WTC11 (cell line): Measurements from ENCODE around the gene GTPBP3. TPM values are rescaled to one million over a fixed set of nuclear protein-coding genes. Genes with fewer than 3 reads are reported as not detected.

Experiments used
- ATAC-seq: fragments of 200-7000 bp; cut with Tn5 transposase; 2 replicates; pipeline ENCODE4 v1.10.0; 2021; ENCODE audit warnings: mild to moderate bottlenecking, moderate library complexity
- CTCF ChIA-PET: fragments of 300-600 bp; sonication (Branson Sonifier 250); formaldehyde crosslinking; loops from one replicate; lab custom pipeline; 2021; ENCODE audit warnings: antibody characterized with exemption; lab: Charles Lee
- POLR2A ChIA-PET: fragments of 350-600 bp; sonication (Branson Sonifier 250); formaldehyde crosslinking; loops from one replicate; lab custom pipeline; 2021; ENCODE audit warnings: antibody characterized with exemption; lab: Charles Lee
- DNase-seq: peaks from one replicate; pipeline ENCODE4 v3.0.0; 2021; ENCODE audit warnings: low spot score
- H3K27ac Mint-ChIP-seq: 2 replicates; pipeline ENCODE4 v1.8.0; 2021; ENCODE audit warnings: mixed read lengths
- H3K27me3 Mint-ChIP-seq: 2 replicates; pipeline ENCODE4 v1.8.0; 2021; ENCODE audit warnings: low read depth, mild to moderate bottlenecking, moderate library complexity, mixed read lengths
- H3K36me3 Mint-ChIP-seq: 2 replicates; pipeline ENCODE4 v1.8.0; 2021; ENCODE audit warnings: mixed read lengths
- H3K4me1 Mint-ChIP-seq: 2 replicates; pipeline ENCODE4 v1.8.0; 2022; ENCODE audit warnings: mixed read lengths
- H3K4me3 Mint-ChIP-seq: 2 replicates; pipeline ENCODE4 v1.8.0; 2021; ENCODE audit warnings: mild to moderate bottlenecking, moderate library complexity, mixed read lengths
- H3K9me3 Mint-ChIP-seq: 2 replicates; pipeline ENCODE4 v1.8.0; 2021; ENCODE audit warnings: mixed read lengths
- ATF1 ChIP-seq: sonication (generic); formaldehyde crosslinking; IDR thresholded peaks from 2 replicates; pipeline ENCODE4 v1.8.1; 2023; ENCODE audit warnings: mild to moderate bottlenecking, moderate library complexity, missing genetic modification reagents
- ELF4 ChIP-seq: sonication (generic); formaldehyde crosslinking; IDR thresholded peaks from 2 replicates; pipeline ENCODE4 v1.8.1; 2022; ENCODE audit warnings: low read depth, mild to moderate bottlenecking, moderate library complexity, missing genetic modification reagents
- FOXP1 ChIP-seq: sonication (generic); formaldehyde crosslinking; IDR thresholded peaks from 2 replicates; pipeline ENCODE4 v1.8.0; 2022; ENCODE audit warnings: missing genetic modification reagents, mild to moderate bottlenecking, moderate library complexity, borderline replicate concordance
- IRF2 ChIP-seq: sonication (generic); formaldehyde crosslinking; IDR thresholded peaks from 2 replicates; pipeline ENCODE4 v1.8.0; 2022; ENCODE audit warnings: low read depth, missing genetic modification reagents, borderline replicate concordance
- JUN ChIP-seq: sonication (generic); formaldehyde crosslinking; IDR thresholded peaks from 2 replicates; pipeline ENCODE4 v1.8.0; 2023; ENCODE audit warnings: mild to moderate bottlenecking, missing genetic modification reagents
- MYBL2 ChIP-seq: sonication (generic); formaldehyde crosslinking; IDR thresholded peaks from 2 replicates; pipeline ENCODE4 v1.8.1; 2023; ENCODE audit warnings: mild to moderate bottlenecking, moderate library complexity, missing genetic modification reagents
- NFE2L1 ChIP-seq: sonication (generic); formaldehyde crosslinking; IDR thresholded peaks from 2 replicates; pipeline ENCODE4 v1.8.1; 2023; ENCODE audit warnings: missing genetic modification reagents
- PRRX2 ChIP-seq: fragments of 250-450 bp; sonication (Bioruptor Pico); IDR thresholded peaks from 2 replicates; pipeline ENCODE4 v1.8.0; 2021; ENCODE audit warnings: mild to moderate bottlenecking
- ZNF416 ChIP-seq: fragments of 250-450 bp; sonication (Bioruptor Pico); IDR thresholded peaks from 2 replicates; pipeline ENCODE4 v1.9.0; 2021; ENCODE audit warnings: mild to moderate bottlenecking, inconsistent platforms
- total RNA-seq: library from RNA; stranded (reverse); gene quantifications from 3 replicates; pipeline ENCODE4 v1.2.3, GENCODE V29; 2021
- TF ChIP-seq, protein P1 (sequence below): sonication (generic); formaldehyde crosslinking; IDR thresholded peaks from 2 replicates; pipeline ENCODE4 v1.8.0; 2023; ENCODE audit warnings: mild to moderate bottlenecking, missing genetic modification reagents
- TF ChIP-seq, protein P2 (sequence below): sonication (generic); formaldehyde crosslinking; IDR thresholded peaks from 2 replicates; pipeline ENCODE4 v1.8.0; 2022; ENCODE audit warnings: missing genetic modification reagents
- TF ChIP-seq, protein P3 (sequence below): fragments of 200-600 bp; IDR thresholded peaks from 2 replicates; pipeline ENCODE4 v1.8.0; 2022; ENCODE audit warnings: antibody characterized with exemption
- TF ChIP-seq, protein P4 (sequence below): sonication (generic); formaldehyde crosslinking; IDR thresholded peaks from 2 replicates; pipeline ENCODE4 v1.8.1; 2023; ENCODE audit warnings: mild to moderate bottlenecking, missing genetic modification reagents, borderline replicate concordance
- TF ChIP-seq, protein P5 (sequence below): sonication (generic); formaldehyde crosslinking; IDR thresholded peaks from 2 replicates; pipeline ENCODE4 v1.8.1; 2022; ENCODE audit warnings: low read depth, mild to moderate bottlenecking, moderate library complexity, missing genetic modification reagents, borderline replicate concordance
- TF ChIP-seq, protein P6 (sequence below): sonication (generic); formaldehyde crosslinking; IDR thresholded peaks from 2 replicates; pipeline ENCODE4 v1.8.1; 2022; ENCODE audit warnings: low read depth, missing genetic modification reagents, borderline replicate concordance

Gene GTPBP3
- total RNA-seq, 1 experiment from 2014 or later, result 93.0 TPM

DNA sequence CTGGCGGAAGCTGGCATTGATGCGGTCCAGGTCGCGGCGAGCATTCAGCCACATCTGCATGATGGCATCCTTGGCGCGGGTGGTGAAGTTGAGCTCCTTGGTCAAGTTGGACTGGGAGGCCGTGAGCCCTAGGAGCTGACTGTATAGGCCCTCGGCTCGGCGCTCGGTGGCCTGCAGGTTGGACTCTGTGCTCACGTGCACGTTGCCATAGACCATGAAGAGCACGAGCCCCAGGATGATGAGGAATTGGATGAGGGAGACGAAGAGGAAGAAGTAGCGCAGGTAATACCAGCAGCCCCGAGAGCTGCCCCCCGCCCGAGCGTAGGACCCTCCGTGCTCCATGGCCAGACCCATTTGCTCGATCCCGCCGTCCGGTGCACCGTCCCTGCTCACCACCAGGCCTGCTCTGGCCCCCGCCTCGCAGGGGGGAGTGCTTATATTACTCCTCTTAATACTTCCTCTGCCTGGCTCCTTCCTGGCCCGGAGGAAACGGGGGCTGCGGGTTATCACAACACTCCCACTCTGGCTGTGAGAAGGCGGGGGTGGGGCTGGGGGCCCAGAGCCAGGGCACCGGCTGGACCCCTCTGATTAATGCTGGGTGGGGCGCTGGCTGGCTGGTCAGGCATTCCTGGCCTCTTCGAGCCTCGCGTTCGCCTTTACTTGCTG lies 39.7 kb downstream of the GTPBP3 start, which contains the start of gene PLVAP:
TSS of gene PLVAP (minus strand) at position 408 of the 666 bp plus-strand sequence. CDS start at position 354, 54 bp downstream.
- ChIA-PET POLR2A (no interaction called here), CTCF (interaction anchor here (0.5 to 1.3 kb wide), 3 partner anchors 9 to 67 kb away, joined by 3 to 4 read pairs (median 3); no protein-coding TSS in a partner anchor)
- H3K36me3 Mint-ChIP-seq, result peaks cover 9% of the 10 kb centered on the region
- DNase-seq, result no peak
- peaks cover 8% of the 10 kb centered on the region for H3K9me3 Mint-ChIP-seq
- TF ChIP-seq, protein P1, sequence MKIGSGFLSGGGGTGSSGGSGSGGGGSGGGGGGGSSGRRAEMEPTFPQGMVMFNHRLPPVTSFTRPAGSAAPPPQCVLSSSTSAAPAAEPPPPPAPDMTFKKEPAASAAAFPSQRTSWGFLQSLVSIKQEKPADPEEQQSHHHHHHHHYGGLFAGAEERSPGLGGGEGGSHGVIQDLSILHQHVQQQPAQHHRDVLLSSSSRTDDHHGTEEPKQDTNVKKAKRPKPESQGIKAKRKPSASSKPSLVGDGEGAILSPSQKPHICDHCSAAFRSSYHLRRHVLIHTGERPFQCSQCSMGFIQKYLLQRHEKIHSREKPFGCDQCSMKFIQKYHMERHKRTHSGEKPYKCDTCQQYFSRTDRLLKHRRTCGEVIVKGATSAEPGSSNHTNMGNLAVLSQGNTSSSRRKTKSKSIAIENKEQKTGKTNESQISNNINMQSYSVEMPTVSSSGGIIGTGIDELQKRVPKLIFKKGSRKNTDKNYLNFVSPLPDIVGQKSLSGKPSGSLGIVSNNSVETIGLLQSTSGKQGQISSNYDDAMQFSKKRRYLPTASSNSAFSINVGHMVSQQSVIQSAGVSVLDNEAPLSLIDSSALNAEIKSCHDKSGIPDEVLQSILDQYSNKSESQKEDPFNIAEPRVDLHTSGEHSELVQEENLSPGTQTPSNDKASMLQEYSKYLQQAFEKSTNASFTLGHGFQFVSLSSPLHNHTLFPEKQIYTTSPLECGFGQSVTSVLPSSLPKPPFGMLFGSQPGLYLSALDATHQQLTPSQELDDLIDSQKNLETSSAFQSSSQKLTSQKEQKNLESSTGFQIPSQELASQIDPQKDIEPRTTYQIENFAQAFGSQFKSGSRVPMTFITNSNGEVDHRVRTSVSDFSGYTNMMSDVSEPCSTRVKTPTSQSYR (CRISPR knock-in tag), result no peak
- TF ChIP-seq, protein P2, sequence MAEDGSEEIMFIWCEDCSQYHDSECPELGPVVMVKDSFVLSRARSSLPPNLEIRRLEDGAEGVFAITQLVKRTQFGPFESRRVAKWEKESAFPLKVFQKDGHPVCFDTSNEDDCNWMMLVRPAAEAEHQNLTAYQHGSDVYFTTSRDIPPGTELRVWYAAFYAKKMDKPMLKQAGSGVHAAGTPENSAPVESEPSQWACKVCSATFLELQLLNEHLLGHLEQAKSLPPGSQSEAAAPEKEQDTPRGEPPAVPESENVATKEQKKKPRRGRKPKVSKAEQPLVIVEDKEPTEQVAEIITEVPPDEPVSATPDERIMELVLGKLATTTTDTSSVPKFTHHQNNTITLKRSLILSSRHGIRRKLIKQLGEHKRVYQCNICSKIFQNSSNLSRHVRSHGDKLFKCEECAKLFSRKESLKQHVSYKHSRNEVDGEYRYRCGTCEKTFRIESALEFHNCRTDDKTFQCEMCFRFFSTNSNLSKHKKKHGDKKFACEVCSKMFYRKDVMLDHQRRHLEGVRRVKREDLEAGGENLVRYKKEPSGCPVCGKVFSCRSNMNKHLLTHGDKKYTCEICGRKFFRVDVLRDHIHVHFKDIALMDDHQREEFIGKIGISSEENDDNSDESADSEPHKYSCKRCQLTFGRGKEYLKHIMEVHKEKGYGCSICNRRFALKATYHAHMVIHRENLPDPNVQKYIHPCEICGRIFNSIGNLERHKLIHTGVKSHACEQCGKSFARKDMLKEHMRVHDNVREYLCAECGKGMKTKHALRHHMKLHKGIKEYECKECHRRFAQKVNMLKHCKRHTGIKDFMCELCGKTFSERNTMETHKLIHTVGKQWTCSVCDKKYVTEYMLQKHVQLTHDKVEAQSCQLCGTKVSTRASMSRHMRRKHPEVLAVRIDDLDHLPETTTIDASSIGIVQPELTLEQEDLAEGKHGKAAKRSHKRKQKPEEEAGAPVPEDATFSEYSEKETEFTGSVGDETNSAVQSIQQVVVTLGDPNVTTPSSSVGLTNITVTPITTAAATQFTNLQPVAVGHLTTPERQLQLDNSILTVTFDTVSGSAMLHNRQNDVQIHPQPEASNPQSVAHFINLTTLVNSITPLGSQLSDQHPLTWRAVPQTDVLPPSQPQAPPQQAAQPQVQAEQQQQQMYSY (CRISPR knock-in tag), result no peak
- TF ChIP-seq JUN (CRISPR knock-in tag), result no peak
- TF ChIP-seq, protein P3, sequence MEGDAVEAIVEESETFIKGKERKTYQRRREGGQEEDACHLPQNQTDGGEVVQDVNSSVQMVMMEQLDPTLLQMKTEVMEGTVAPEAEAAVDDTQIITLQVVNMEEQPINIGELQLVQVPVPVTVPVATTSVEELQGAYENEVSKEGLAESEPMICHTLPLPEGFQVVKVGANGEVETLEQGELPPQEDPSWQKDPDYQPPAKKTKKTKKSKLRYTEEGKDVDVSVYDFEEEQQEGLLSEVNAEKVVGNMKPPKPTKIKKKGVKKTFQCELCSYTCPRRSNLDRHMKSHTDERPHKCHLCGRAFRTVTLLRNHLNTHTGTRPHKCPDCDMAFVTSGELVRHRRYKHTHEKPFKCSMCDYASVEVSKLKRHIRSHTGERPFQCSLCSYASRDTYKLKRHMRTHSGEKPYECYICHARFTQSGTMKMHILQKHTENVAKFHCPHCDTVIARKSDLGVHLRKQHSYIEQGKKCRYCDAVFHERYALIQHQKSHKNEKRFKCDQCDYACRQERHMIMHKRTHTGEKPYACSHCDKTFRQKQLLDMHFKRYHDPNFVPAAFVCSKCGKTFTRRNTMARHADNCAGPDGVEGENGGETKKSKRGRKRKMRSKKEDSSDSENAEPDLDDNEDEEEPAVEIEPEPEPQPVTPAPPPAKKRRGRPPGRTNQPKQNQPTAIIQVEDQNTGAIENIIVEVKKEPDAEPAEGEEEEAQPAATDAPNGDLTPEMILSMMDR, result no peak
- ATAC-seq, result peak; percentile 33; the same call in 1 of the 2 replicates
- peaks cover 12% of the 10 kb centered on the region for H3K4me1 Mint-ChIP-seq
- H3K27me3 Mint-ChIP-seq, result no peaks in the 10 kb centered on the region
- no peak within 1 kb of the TSS for H3K27ac Mint-ChIP-seq
- H3K4me3 Mint-ChIP-seq, result no peak within 1 kb of the TSS

DNA sequence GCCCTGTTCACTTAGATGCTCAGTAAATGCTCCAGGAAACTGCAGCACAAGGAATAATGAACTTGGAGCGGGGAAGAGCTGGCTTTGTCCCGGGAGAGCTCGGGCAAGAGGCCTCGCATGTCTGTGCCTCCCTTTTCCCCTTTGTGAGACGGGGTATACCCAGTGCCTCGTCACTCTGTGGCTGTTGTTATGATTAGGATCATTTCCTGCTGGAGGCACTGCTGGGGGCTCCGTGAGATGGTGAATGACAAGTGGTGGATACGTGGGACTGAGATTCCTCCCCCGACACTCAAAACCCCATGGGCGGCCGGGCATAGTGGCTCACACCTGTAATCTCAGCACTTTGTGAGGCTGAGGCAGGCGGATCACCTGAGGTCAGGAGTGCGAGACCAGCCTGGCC lies 40.9 kb downstream of the GTPBP3 start:
- peaks cover 9% of the 10 kb centered on the region for H3K36me3 Mint-ChIP-seq
- DNase-seq (no peak), ATAC-seq (no peak)
- H3K4me3 Mint-ChIP-seq, result no peak overlapping the region
- POLR2A ChIA-PET, result no interaction called here
- no peak overlapping the region for H3K27ac Mint-ChIP-seq
- H3K27me3 Mint-ChIP-seq, result no peaks in the 10 kb centered on the region
- CTCF ChIA-PET, result interaction anchor here (1.3 kb wide), 1 partner anchor 8 kb away, joined by 4 read pairs; no protein-coding TSS in a partner anchor
- H3K4me1 Mint-ChIP-seq, result peaks cover 18% of the 10 kb centered on the region
- H3K9me3 Mint-ChIP-seq, result peaks cover 8% of the 10 kb centered on the region
- TF ChIP-seq, protein P4, sequence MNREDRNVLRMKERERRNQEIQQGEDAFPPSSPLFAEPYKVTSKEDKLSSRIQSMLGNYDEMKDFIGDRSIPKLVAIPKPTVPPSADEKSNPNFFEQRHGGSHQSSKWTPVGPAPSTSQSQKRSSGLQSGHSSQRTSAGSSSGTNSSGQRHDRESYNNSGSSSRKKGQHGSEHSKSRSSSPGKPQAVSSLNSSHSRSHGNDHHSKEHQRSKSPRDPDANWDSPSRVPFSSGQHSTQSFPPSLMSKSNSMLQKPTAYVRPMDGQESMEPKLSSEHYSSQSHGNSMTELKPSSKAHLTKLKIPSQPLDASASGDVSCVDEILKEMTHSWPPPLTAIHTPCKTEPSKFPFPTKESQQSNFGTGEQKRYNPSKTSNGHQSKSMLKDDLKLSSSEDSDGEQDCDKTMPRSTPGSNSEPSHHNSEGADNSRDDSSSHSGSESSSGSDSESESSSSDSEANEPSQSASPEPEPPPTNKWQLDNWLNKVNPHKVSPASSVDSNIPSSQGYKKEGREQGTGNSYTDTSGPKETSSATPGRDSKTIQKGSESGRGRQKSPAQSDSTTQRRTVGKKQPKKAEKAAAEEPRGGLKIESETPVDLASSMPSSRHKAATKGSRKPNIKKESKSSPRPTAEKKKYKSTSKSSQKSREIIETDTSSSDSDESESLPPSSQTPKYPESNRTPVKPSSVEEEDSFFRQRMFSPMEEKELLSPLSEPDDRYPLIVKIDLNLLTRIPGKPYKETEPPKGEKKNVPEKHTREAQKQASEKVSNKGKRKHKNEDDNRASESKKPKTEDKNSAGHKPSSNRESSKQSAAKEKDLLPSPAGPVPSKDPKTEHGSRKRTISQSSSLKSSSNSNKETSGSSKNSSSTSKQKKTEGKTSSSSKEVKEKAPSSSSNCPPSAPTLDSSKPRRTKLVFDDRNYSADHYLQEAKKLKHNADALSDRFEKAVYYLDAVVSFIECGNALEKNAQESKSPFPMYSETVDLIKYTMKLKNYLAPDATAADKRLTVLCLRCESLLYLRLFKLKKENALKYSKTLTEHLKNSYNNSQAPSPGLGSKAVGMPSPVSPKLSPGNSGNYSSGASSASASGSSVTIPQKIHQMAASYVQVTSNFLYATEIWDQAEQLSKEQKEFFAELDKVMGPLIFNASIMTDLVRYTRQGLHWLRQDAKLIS (CRISPR knock-in tag), result no peak
- TF ChIP-seq, protein P5, sequence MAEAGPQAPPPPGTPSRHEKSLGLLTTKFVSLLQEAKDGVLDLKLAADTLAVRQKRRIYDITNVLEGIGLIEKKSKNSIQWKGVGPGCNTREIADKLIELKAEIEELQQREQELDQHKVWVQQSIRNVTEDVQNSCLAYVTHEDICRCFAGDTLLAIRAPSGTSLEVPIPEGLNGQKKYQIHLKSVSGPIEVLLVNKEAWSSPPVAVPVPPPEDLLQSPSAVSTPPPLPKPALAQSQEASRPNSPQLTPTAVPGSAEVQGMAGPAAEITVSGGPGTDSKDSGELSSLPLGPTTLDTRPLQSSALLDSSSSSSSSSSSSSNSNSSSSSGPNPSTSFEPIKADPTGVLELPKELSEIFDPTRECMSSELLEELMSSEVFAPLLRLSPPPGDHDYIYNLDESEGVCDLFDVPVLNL (CRISPR knock-in tag), result no peak
- TF ChIP-seq PRRX2 (CRISPR knock-in tag) (no peak), FOXP1 (CRISPR knock-in tag) (no peak), ATF1 (CRISPR knock-in tag) (no peak), IRF2 (CRISPR knock-in tag) (no peak), ZNF416 (CRISPR knock-in tag) (no peak), ELF4 (no peak), NFE2L1 (CRISPR knock-in tag) (no peak), MYBL2 (CRISPR knock-in tag) (no peak)
- TF ChIP-seq, protein P3, result no peak
- TF ChIP-seq, protein P6, sequence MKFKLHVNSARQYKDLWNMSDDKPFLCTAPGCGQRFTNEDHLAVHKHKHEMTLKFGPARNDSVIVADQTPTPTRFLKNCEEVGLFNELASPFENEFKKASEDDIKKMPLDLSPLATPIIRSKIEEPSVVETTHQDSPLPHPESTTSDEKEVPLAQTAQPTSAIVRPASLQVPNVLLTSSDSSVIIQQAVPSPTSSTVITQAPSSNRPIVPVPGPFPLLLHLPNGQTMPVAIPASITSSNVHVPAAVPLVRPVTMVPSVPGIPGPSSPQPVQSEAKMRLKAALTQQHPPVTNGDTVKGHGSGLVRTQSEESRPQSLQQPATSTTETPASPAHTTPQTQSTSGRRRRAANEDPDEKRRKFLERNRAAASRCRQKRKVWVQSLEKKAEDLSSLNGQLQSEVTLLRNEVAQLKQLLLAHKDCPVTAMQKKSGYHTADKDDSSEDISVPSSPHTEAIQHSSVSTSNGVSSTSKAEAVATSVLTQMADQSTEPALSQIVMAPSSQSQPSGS, result no peak
